ENCODE measurements around the gene PSD2.

The PSD2 gene

DNA sequence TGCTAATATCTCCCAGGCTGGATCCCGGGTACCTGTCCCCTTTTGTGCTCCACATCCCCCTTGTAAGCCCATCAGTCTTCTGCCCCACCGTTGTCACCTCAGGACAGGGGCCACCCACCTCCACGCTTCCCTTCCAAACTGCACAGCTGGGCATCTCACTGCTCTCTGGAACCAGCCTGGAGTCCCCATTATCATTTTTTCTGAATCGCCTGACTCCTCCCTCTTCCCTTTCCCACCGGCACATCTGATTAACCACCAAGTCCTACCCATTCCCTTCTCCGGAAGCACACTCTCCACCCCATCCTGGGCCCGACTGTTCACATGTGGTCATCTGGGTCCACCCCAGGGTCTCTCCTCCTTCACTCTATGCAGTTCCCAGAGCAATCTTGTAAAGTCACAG, 53.9 kb downstream of the PSD2 start:
- DNase-seq (ENCODE audit: low read depth), result no peak
- H3K4me3 ChIP-seq (ENCODE audit: low read depth, low read length), result no peak overlapping the region

DNA sequence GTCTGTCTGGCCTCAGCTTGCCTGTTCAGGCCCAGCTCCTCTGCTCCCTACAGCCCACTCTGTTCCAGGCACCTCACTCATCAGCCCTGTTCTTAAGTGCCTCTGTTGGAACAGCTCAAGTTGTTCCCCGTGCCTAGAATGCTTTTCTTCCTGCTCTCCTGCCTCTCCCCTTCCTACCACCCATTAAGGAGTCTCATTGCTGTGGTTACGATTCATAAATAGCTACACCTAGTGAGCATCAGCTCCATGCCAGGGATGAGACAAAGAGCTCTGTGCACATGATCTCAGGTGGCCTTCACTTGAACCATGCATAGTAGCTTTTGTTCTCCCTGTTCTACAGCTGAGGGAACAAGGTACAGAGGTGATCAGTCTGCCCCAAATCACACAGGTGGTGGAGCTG, 54.3 kb downstream of the PSD2 start:
- DNase-seq (ENCODE audit: low read depth), result no peak
- TF ChIP-seq, protein P1, sequence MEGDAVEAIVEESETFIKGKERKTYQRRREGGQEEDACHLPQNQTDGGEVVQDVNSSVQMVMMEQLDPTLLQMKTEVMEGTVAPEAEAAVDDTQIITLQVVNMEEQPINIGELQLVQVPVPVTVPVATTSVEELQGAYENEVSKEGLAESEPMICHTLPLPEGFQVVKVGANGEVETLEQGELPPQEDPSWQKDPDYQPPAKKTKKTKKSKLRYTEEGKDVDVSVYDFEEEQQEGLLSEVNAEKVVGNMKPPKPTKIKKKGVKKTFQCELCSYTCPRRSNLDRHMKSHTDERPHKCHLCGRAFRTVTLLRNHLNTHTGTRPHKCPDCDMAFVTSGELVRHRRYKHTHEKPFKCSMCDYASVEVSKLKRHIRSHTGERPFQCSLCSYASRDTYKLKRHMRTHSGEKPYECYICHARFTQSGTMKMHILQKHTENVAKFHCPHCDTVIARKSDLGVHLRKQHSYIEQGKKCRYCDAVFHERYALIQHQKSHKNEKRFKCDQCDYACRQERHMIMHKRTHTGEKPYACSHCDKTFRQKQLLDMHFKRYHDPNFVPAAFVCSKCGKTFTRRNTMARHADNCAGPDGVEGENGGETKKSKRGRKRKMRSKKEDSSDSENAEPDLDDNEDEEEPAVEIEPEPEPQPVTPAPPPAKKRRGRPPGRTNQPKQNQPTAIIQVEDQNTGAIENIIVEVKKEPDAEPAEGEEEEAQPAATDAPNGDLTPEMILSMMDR (conservative IDR thresholded peaks at IDR 0.05; ENCODE audit: low read depth, low read length), result no peak
- no peak overlapping the region for H3K4me3 ChIP-seq (ENCODE audit: low read depth, low read length)

More for the DNA sequence above, 53.9 kb downstream of the PSD2 start:
- TF ChIP-seq, protein P1 (conservative IDR thresholded peaks at IDR 0.05; ENCODE audit: low read depth, low read length), result no peak

DNA sequence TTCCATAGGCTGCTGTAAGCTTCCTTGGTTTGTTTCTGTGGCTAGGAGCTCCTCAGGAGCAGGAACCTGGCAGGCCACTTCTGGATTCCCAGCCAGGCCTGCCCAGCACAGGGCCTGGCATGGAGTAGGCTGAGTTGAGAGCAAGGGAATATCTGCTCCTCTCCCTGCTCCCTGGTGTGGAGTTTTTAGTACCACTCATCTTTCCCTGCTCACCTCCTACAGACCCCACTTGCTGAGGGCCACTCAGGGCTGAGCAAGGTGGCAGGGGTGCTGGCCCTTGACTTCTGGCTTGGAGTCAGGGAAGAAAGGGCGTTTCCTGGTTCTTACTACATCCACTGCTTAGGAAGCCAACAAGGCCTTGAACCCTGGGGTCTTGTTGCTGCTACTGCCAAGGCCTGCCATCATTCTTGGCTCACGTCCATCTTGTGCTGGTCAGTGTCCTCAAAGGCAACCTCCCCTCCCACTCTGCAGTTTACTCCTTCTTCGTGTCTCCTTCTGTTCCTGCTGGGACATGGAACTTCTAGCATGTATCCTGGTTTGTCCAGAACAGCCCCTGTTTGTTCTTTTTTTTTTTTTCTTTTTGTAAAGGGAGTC, 54.9 kb downstream of the PSD2 start:
- no peak for DNase-seq (ENCODE audit: low read depth)
- H3K4me3 ChIP-seq (ENCODE audit: low read depth, low read length), result no peak overlapping the region
- TF ChIP-seq, protein P1 (conservative IDR thresholded peaks at IDR 0.05; ENCODE audit: low read depth, low read length), result no peak

DNA sequence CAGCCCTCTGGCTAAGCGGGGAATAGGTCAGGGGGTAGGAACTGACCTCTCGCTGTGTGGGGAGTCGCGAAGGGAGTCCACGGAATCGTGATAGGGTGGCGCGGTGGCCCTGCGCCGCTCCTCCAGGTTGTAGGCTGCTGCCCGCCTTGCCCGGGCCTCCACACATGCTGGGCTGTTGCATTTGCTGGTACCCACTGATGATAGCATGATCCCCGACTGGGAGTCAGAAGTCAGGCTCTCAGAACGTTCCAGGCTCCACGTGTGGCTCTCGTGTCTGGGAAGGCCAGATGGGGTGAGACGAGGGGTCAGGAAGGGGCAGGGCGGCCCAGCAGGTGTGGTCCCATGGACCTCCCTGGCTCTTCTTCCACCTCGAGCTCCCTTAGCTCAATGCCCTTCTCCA, 56.0 kb downstream of the PSD2 start:
- no peak overlapping the region for H3K4me3 ChIP-seq (ENCODE audit: low read depth, low read length)
- no peak for DNase-seq (ENCODE audit: low read depth)
- TF ChIP-seq, protein P1 (conservative IDR thresholded peaks at IDR 0.05; ENCODE audit: low read depth, low read length), result no peak

DNA sequence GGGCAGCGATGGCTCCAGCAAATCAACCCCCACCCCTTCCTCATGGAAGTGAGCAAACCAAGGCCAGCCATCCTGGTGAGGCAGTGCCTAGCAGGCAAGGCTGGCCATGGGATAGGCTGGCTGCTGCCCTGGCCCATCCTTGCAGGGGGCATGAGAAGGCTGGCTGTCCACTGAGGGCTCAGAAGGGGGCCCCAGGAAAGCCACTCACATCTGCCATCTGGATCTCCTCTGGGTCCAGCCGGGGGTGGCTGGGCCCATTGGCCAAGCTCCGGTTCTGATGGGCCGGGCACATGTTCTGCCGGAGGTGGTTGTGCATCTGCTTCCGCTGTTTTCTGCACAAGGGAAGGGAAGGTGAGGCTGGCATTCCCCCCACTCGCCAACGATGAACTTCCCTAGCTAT, 57.1 kb downstream of the PSD2 start:
- DNase-seq (ENCODE audit: low read depth), result no peak
- H3K4me3 ChIP-seq (ENCODE audit: low read depth, low read length), result no peak overlapping the region
- TF ChIP-seq, protein P1 (conservative IDR thresholded peaks at IDR 0.05; ENCODE audit: low read depth, low read length), result no peak

DNA sequence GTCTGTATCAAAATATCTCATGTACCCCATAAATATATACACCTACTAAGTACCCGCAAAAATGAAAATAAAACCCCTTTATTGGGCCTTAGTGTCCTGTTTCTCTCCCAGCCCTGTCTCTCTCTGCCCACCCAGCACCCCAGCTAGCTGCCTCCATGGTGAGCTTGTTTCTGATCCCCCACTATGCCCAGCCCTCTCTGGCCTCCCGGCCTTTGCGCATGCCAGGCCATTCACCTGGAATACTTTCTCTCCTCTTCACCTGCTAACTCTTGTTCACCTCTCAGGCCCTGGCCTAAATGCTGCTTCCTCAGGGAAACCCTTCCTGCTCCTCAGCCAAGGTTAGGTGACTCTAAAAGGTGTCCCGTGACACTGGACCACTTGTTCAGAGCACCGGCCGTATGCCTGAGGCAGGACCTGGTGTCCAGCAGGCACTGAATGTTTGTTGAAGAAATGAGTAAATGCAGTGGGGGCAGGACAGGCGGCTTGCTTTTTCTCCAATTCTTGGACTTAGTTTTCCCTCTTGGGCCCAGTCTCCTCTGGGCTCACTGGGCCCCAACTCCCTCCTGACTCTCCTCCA, 58.5 kb downstream of the PSD2 start:
- TF ChIP-seq, protein P1 (conservative IDR thresholded peaks at IDR 0.05; ENCODE audit: low read depth, low read length), result no peak
- DNase-seq (ENCODE audit: low read depth), result no peak
- H3K4me3 ChIP-seq (ENCODE audit: low read depth, low read length), result no peak overlapping the region

DNA sequence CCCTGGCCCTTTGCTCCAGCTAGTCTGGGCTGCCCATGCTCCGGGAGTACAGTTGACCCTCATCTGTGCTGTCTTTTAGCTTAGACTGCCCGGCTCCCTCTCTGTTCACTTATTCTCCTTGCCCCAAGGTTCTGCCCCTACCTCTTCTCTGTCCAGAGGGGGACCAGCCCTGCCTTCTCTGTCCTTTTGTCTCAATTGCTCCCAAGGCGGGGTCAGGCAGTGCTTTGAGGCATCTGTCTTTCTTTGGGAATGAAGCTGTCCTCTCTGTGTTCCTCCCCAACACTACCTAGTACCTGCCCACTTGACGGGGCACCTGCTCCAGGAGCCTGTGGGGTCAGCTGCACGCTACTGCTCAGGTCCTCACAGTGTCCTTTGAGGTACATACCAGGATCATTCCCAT, 59.3 kb downstream of the PSD2 start:
- H3K4me3 ChIP-seq (ENCODE audit: low read depth, low read length), result no peak overlapping the region
- no peak for DNase-seq (ENCODE audit: low read depth)
- TF ChIP-seq, protein P1 (conservative IDR thresholded peaks at IDR 0.05; ENCODE audit: low read depth, low read length), result no peak
